ENCODE data around the gene LPCAT4.

DNA sequence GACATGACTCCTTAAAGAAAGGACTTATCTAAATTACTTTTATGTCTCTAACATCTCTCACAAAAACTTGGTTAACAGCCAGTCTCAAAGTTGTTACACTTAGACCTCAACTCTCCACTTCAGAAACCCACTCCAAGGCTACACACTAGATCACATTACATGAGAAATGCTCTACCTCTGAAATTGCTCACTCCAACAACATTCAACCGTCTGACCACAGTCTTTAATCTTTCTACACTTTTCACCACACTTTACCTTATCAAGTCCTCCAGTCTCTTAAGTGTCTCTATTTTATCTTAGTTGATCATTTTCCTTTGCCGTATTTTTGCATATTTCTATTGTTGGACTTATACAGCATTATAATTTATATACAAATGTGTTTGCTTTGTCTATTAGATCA, 35.2 kb downstream of the LPCAT4 start:
- TF ChIP-seq, protein P1, sequence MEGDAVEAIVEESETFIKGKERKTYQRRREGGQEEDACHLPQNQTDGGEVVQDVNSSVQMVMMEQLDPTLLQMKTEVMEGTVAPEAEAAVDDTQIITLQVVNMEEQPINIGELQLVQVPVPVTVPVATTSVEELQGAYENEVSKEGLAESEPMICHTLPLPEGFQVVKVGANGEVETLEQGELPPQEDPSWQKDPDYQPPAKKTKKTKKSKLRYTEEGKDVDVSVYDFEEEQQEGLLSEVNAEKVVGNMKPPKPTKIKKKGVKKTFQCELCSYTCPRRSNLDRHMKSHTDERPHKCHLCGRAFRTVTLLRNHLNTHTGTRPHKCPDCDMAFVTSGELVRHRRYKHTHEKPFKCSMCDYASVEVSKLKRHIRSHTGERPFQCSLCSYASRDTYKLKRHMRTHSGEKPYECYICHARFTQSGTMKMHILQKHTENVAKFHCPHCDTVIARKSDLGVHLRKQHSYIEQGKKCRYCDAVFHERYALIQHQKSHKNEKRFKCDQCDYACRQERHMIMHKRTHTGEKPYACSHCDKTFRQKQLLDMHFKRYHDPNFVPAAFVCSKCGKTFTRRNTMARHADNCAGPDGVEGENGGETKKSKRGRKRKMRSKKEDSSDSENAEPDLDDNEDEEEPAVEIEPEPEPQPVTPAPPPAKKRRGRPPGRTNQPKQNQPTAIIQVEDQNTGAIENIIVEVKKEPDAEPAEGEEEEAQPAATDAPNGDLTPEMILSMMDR (IDR thresholded peaks at IDR 0.05; ENCODE audit: low read depth, low read length): no peak
- TF ChIP-seq, protein P2, sequence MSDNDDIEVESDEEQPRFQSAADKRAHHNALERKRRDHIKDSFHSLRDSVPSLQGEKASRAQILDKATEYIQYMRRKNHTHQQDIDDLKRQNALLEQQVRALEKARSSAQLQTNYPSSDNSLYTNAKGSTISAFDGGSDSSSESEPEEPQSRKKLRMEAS (IDR thresholded peaks at IDR 0.05; ENCODE audit: low read depth, low read length): no peak
- TF ChIP-seq POLR2A (IDR thresholded peaks at IDR 0.05; ENCODE audit: extremely low read depth, insufficient read length): no peak
